ENCODE results near the gene CDKN2B-AS1.

- TF ChIP-seq, protein P1, sequence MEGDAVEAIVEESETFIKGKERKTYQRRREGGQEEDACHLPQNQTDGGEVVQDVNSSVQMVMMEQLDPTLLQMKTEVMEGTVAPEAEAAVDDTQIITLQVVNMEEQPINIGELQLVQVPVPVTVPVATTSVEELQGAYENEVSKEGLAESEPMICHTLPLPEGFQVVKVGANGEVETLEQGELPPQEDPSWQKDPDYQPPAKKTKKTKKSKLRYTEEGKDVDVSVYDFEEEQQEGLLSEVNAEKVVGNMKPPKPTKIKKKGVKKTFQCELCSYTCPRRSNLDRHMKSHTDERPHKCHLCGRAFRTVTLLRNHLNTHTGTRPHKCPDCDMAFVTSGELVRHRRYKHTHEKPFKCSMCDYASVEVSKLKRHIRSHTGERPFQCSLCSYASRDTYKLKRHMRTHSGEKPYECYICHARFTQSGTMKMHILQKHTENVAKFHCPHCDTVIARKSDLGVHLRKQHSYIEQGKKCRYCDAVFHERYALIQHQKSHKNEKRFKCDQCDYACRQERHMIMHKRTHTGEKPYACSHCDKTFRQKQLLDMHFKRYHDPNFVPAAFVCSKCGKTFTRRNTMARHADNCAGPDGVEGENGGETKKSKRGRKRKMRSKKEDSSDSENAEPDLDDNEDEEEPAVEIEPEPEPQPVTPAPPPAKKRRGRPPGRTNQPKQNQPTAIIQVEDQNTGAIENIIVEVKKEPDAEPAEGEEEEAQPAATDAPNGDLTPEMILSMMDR (IDR thresholded peaks at IDR 0.05), result no peak
- no peak for TF ChIP-seq POLR2A (IDR thresholded peaks at IDR 0.05)
Measured at GRCh38 chr9:22047596-22047995, 53.0 kb downstream of the CDKN2B-AS1 start.
